ENCODE measurements around the gene FZR1. TPM values are rescaled to one million over a fixed set of nuclear protein-coding genes. Genes with fewer than 3 reads are reported as not detected.

Gene FZR1
- total RNA-seq, 2 donors from 2014 or later, result 32.2 to 64.9 TPM

DNA sequence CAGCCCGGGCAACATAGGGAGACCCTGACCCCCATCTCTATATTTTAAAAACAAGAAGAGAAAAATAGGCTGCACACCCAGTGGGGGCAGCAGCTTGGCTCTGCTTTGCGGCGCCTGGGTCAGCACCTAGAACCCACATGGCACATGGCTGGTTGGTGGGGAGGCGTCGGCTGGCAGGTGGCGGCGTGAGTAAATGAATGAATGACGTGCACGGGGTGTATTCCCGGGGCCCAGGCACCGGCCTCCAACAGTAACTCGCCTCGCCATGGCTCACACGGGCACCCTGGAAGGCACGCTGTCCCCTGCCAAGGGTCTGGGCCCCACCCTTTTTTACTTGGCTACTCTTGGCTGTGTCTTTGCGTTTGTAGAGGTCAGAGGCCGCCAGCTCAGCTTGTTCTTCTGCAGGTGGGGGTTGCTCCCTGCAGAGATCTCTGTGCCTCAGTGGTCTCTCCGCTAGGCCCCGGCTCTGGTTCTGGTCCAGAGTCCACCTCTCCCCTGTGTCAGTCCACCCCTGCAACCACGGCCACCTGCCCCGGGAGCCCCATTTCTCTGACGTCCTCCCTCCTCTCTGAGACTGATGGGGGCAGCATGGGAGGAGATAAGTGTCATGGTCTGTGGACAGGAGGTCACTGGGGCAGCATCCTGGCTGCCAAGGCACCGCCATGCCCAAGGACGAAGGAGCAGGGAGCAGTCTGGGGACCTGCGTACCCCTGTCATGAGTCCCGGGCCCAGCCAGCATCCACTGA is 5.6 kb downstream of the FZR1 start:
- Histone ChIP-seq H3K27ac (no peak overlapping the region), H3K36me3 (no peaks in the 10 kb centered on the region), H3K4me1 (replicated peaks) (peaks cover 2% of the 10 kb centered on the region), H3K9me3 (no peaks in the 10 kb centered on the region), H3K4me3 (no peak overlapping the region), H3K27me3 (replicated peaks; ENCODE audit: insufficient read depth) (no peaks in the 10 kb centered on the region)
- DNase-seq (ENCODE audit: low spot score), result no peak
- intact Hi-C loops (cut with DNase I), result no loop called here
- TF ChIP-seq, protein P1, sequence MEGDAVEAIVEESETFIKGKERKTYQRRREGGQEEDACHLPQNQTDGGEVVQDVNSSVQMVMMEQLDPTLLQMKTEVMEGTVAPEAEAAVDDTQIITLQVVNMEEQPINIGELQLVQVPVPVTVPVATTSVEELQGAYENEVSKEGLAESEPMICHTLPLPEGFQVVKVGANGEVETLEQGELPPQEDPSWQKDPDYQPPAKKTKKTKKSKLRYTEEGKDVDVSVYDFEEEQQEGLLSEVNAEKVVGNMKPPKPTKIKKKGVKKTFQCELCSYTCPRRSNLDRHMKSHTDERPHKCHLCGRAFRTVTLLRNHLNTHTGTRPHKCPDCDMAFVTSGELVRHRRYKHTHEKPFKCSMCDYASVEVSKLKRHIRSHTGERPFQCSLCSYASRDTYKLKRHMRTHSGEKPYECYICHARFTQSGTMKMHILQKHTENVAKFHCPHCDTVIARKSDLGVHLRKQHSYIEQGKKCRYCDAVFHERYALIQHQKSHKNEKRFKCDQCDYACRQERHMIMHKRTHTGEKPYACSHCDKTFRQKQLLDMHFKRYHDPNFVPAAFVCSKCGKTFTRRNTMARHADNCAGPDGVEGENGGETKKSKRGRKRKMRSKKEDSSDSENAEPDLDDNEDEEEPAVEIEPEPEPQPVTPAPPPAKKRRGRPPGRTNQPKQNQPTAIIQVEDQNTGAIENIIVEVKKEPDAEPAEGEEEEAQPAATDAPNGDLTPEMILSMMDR (IDR thresholded peaks at IDR 0.05), result no peak
- TF ChIP-seq POLR2AphosphoS5 (IDR thresholded peaks at IDR 0.05), result no peak
- no peak for TF ChIP-seq POLR2A (IDR thresholded peaks at IDR 0.05)
- WGBS, result 73% methylated on average over 23 of the region's 26 CpGs

GRCh38 chr19:3512562-3513228 is 6.6 kb downstream of the FZR1 start:
- H3K27me3 ChIP-seq (replicated peaks; ENCODE audit: insufficient read depth), result no peaks in the 10 kb centered on the region
- no peaks in the 10 kb centered on the region for H3K36me3 ChIP-seq
- DNase-seq (ENCODE audit: low spot score), result no peak
- H3K27ac ChIP-seq, result no peak overlapping the region
- TF ChIP-seq POLR2AphosphoS5 (IDR thresholded peaks at IDR 0.05) (no peak), POLR2A (IDR thresholded peaks at IDR 0.05) (no peak)
- TF ChIP-seq, protein P1 (IDR thresholded peaks at IDR 0.05), result no peak
- H3K9me3 ChIP-seq, result no peaks in the 10 kb centered on the region
- intact Hi-C loops (cut with DNase I), result no loop called here
- no peak overlapping the region for H3K4me3 ChIP-seq
- WGBS, result 80% methylated on average over 17 of the region's 17 CpGs
- H3K4me1 ChIP-seq (replicated peaks), result peaks cover 5% of the 10 kb centered on the region

GRCh38 chr19:3513229-3514140 is 7.4 kb downstream of the FZR1 start:
- intact Hi-C loops (cut with DNase I), result no loop called here

GRCh38 chr19:3514930-3515329 is 8.8 kb downstream of the FZR1 start:
- TF ChIP-seq POLR2A (IDR thresholded peaks at IDR 0.05), result no peak
- no peak for TF ChIP-seq POLR2AphosphoS5 (IDR thresholded peaks at IDR 0.05)
- TF ChIP-seq, protein P1 (IDR thresholded peaks at IDR 0.05), result no peak
- DNase-seq (ENCODE audit: low spot score), result no peak
- WGBS, result 75% methylated on average over 9 of the region's 12 CpGs
- no peaks in the 10 kb centered on the region for H3K9me3 ChIP-seq
- H3K27me3 ChIP-seq (replicated peaks; ENCODE audit: insufficient read depth), result no peaks in the 10 kb centered on the region
- H3K4me1 ChIP-seq (replicated peaks), result peaks cover 5% of the 10 kb centered on the region
- intact Hi-C loops (cut with DNase I), result no loop called here
- H3K36me3 ChIP-seq, result no peaks in the 10 kb centered on the region
- H3K4me3 ChIP-seq, result no peak overlapping the region
- no peak overlapping the region for H3K27ac ChIP-seq

More at GRCh38 chr19:3513229-3514140, 7.4 kb downstream of the FZR1 start:
- H3K36me3 ChIP-seq, result no peaks in the 10 kb centered on the region
- H3K4me1 ChIP-seq (replicated peaks), result peaks cover 5% of the 10 kb centered on the region
- TF ChIP-seq POLR2A (IDR thresholded peaks at IDR 0.05) (no peak), POLR2AphosphoS5 (IDR thresholded peaks at IDR 0.05) (no peak)
- TF ChIP-seq, protein P1 (IDR thresholded peaks at IDR 0.05), result no peak
- WGBS, result 78% methylated on average over 22 of the region's 23 CpGs
- no peak overlapping the region for H3K4me3 ChIP-seq
- H3K27ac ChIP-seq, result no peak overlapping the region
- DNase-seq (ENCODE audit: low spot score), result no peak
- H3K9me3 ChIP-seq, result no peaks in the 10 kb centered on the region
- H3K27me3 ChIP-seq (replicated peaks; ENCODE audit: insufficient read depth), result no peaks in the 10 kb centered on the region

Data from prostate gland (tissue), 2 donors.